DMS153 treated with DMSO at 0.1 percent for 48 hours (cell line): ENCODE measurements around the gene SEZ6.

ENCODE experiments used
- DNase-seq: peaks from one replicate; lab custom pipeline; 2025; ENCODE audit not compliant: unreplicated experiment; lab: John Stamatoyannopoulos, UW

Gene SEZ6

GRCh38 chr17:29036584-29036983 lies 30.8 kb upstream of the SEZ6 start:
- no peak for DNase-seq

GRCh38 chr17:29034510-29034909 lies 28.7 kb upstream of the SEZ6 start:
- no peak for DNase-seq

- no peak for DNase-seq
These were observed 27.0 kb upstream of the SEZ6 start for GRCh38 chr17:29032857-29033197.

- DNase-seq: no peak
These were observed 26.4 kb upstream of the SEZ6 start for GRCh38 chr17:29032013-29032856.

GRCh38 chr17:29031488-29031887 lies 25.7 kb upstream of the SEZ6 start:
- no peak for DNase-seq

- DNase-seq: no peak
These were observed 18.6 kb upstream of the SEZ6 start for GRCh38 chr17:29024316-29024952.

GRCh38 chr17:29022074-29022473 lies 16.2 kb upstream of the SEZ6 start:
- no peak for DNase-seq

- DNase-seq: no peak
These were observed 15.4 kb upstream of the SEZ6 start for GRCh38 chr17:29021226-29021625.

- no peak for DNase-seq
These were observed 14.7 kb upstream of the SEZ6 start for GRCh38 chr17:29020576-29020975.

- DNase-seq: no peak
These were observed 13.8 kb upstream of the SEZ6 start for GRCh38 chr17:29019475-29020181.

GRCh38 chr17:29018788-29019474 lies 13.1 kb upstream of the SEZ6 start:
- no peak for DNase-seq

GRCh38 chr17:29016345-29017210 lies 10.7 kb upstream of the SEZ6 start:
- DNase-seq: no peak

- no peak for DNase-seq
These were observed 8.9 kb upstream of the SEZ6 start for GRCh38 chr17:29014716-29015115.

- no peak for DNase-seq
These were observed 6.7 kb upstream of the SEZ6 start for GRCh38 chr17:29012535-29012934.

- DNase-seq: no peak
These were observed 4.8 kb upstream of the SEZ6 start for GRCh38 chr17:29010586-29010985.

GRCh38 chr17:29010129-29010528 lies 4.3 kb upstream of the SEZ6 start:
- DNase-seq: no peak

- DNase-seq: no peak
These were observed 2.8 kb upstream of the SEZ6 start for GRCh38 chr17:29008591-29008990.

- DNase-seq: no peak
These were observed 2.1 kb upstream of the SEZ6 start for GRCh38 chr17:29007860-29008455.

GRCh38 chr17:29007456-29007855 lies 1.6 kb upstream of the SEZ6 start:
- DNase-seq: no peak

GRCh38 chr17:29004081-29004692 lies 1.6 kb downstream of the SEZ6 start:
- DNase-seq: no peak
